ENCODE measurements around the gene CD300A. TPM values are rescaled to one million over a fixed set of nuclear protein-coding genes. Genes with fewer than 3 reads are reported as not detected.

The CD300A gene
- total and polyA plus RNA-seq, 3 donors from 2014 or later, result 2.0 to 3.7 (median 2.4) TPM

DNA sequence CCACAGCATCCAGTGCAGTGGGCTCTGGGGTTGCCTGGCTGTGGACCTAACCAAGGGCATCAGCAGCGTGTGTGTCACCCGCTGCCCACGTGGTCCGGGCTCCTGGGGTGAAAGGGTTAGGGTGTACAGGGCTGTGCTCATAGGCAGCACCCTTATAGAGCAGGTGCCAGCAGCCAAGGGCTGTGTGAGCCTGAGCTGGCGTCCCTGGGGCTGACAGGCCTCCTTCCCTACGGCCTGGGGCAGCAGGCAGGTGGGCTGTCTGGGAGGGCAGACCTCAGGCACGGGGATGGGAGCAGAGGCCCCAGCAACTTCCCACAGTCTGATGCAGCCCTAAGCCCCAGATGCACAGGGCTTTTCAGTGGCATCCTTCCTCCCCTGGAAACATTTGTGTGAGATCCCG is 13.9 kb downstream of the CD300A start:
- Histone ChIP-seq H3K4me1 (peaks cover 3% of the 10 kb centered on the region), H3K27me3 (no peaks in the 10 kb centered on the region), H3K36me3 (ENCODE audit: low read depth, missing control alignments) (no peaks in the 10 kb centered on the region), H3K4me3 (no peak overlapping the region), H3K27ac (no peak overlapping the region), H3K9me3 (no peaks in the 10 kb centered on the region)
- no peak for DNase-seq
- intact Hi-C loops (cut with DNase I; ENCODE audit: low total_unique reads), result no loop called here
- no peak for TF ChIP-seq POLR2A (IDR thresholded peaks at IDR 0.05)
- TF ChIP-seq, protein P1, sequence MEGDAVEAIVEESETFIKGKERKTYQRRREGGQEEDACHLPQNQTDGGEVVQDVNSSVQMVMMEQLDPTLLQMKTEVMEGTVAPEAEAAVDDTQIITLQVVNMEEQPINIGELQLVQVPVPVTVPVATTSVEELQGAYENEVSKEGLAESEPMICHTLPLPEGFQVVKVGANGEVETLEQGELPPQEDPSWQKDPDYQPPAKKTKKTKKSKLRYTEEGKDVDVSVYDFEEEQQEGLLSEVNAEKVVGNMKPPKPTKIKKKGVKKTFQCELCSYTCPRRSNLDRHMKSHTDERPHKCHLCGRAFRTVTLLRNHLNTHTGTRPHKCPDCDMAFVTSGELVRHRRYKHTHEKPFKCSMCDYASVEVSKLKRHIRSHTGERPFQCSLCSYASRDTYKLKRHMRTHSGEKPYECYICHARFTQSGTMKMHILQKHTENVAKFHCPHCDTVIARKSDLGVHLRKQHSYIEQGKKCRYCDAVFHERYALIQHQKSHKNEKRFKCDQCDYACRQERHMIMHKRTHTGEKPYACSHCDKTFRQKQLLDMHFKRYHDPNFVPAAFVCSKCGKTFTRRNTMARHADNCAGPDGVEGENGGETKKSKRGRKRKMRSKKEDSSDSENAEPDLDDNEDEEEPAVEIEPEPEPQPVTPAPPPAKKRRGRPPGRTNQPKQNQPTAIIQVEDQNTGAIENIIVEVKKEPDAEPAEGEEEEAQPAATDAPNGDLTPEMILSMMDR (IDR thresholded peaks at IDR 0.05), result no peak
- 63 to 77% methylated on average over 3 to 8 of the region's 8 CpGs for WGBS, 2 donors

DNA sequence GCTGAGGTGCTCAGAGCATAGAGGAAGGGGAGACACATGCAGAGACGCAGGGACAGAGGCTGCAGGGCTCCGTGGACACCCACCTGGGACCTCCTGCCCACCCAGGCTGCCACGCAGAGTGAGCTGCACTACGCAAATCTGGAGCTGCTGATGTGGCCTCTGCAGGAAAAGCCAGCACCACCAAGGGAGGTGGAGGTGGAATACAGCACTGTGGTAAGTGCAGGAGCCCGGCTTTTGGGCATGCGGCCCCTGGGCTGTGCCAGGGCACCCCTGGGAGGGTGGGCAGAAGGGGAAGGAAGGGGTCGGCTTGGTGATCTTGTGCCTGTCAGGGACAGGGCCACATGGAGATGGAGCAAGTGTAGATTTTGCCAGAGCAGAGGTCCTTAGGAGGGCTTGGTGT is 15.2 kb downstream of the CD300A start:
- intact Hi-C loops (cut with DNase I; ENCODE audit: low total_unique reads), result no loop called here
- no peak for DNase-seq
- TF ChIP-seq, protein P1 (IDR thresholded peaks at IDR 0.05), result no peak
- TF ChIP-seq POLR2A (IDR thresholded peaks at IDR 0.05), result no peak
- H3K4me1 ChIP-seq, result peaks cover 3% of the 10 kb centered on the region
- no peaks in the 10 kb centered on the region for H3K36me3 ChIP-seq (ENCODE audit: low read depth, missing control alignments)
- no peaks in the 10 kb centered on the region for H3K27me3 ChIP-seq
- 89% methylated on average over 7 of the region's 7 CpGs for WGBS, 2 donors
- no peaks in the 10 kb centered on the region for H3K9me3 ChIP-seq
- H3K4me3 ChIP-seq, result no peak overlapping the region
- no peak overlapping the region for H3K27ac ChIP-seq

DNA sequence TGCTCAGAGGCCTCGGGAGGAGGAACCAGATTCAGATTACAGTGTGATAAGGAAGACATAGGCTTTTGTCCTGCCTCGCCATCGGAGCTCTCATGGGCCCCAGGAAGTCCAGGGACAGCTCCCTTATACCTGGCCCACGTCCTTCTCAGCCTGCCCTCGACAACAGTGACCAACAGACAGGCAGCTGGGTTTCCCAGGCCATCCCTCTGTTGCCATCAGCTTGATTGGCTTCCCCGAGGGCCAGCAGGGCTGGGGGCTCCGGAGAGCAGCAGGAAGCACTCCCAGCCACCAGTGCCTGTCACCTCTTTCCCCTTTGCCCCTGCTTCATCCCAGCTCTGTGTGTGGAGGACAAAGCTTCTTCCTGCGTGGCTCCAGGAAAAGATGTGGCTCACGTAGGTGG is 17.6 kb downstream of the CD300A start:
- Histone ChIP-seq H3K4me1 (no peaks in the 10 kb centered on the region), H3K9me3 (no peaks in the 10 kb centered on the region), H3K27me3 (no peaks in the 10 kb centered on the region), H3K36me3 (ENCODE audit: low read depth, missing control alignments) (no peaks in the 10 kb centered on the region), H3K4me3 (no peak overlapping the region), H3K27ac (no peak overlapping the region)
- 61 to 66% methylated on average over 8 to 9 of the region's 9 CpGs for WGBS, 2 donors
- intact Hi-C loops (cut with DNase I; ENCODE audit: low total_unique reads), result no loop called here
- no peak for DNase-seq
- TF ChIP-seq, protein P1 (IDR thresholded peaks at IDR 0.05), result no peak
- no peak for TF ChIP-seq POLR2A (IDR thresholded peaks at IDR 0.05)

DNA sequence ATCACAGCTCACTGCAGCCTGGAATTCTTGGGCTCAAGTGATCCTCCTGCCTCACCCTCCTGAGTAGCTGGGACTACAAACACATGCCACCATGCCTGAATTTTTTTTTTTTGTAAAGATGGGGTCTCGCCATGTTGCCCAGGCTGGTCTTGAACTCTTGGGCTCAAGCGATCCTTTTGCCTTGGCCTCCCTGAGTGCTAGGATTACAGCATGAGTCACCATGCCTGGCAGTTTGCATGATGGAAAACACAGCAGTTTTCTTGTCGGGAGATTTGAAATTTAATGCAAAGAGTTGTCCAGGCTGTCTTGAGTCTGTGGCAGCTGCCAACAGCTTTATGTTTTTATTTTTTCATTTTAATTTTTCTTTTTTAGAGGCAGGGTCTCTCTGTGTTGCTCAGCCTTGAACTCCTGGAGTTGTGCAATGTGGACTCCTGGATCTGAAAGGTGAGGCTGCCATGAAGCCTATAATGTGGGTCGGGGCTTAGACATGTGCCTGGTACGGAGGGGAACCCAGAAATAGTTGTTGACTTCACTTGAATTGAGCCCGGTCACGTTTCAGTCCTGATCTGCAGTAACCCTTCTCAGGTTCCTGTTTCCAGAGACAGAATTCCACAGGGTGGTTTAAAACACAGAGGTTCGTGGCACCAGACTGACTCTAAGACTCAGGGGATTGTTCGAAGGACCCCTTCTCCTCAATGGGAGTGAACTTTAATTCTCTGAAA is 18.7 kb downstream of the CD300A start:
- no peak for DNase-seq

More for the DNA sequence above, 18.7 kb downstream of the CD300A start:
- Histone ChIP-seq H3K4me3 (no peak overlapping the region), H3K27ac (no peak overlapping the region), H3K36me3 (ENCODE audit: low read depth, missing control alignments) (no peaks in the 10 kb centered on the region), H3K9me3 (no peaks in the 10 kb centered on the region), H3K4me1 (no peaks in the 10 kb centered on the region), H3K27me3 (no peaks in the 10 kb centered on the region)
- TF ChIP-seq, protein P1 (IDR thresholded peaks at IDR 0.05), result no peak
- TF ChIP-seq POLR2A (IDR thresholded peaks at IDR 0.05), result no peak
- intact Hi-C loops (cut with DNase I; ENCODE audit: low total_unique reads), result no loop called here
- WGBS, 2 donors, result 66 to 68% methylated on average over 9 of the region's 9 CpGs
